ENCODE data around the gene TJP3.
A peak's percentile ranks its signal among the peaks of the same experiment; 100 is the strongest.

The TJP3 gene

GRCh38 chr19:3670796-3671679, 37.1 kb upstream of the TJP3 start:
- DNase-seq (ENCODE audit: low read depth in 1 of 2, low spot score in 1 of 2): peak in 1 of 2 donors; percentile 21

GRCh38 chr19:3671680-3672574, 36.3 kb upstream of the TJP3 start:
- no peak for DNase-seq (ENCODE audit: low read depth in 1 of 2, low spot score in 1 of 2)

GRCh38 chr19:3672575-3672948, 35.6 kb upstream of the TJP3 start:
- no peak for DNase-seq (ENCODE audit: low read depth in 1 of 2, low spot score in 1 of 2)

DNA sequence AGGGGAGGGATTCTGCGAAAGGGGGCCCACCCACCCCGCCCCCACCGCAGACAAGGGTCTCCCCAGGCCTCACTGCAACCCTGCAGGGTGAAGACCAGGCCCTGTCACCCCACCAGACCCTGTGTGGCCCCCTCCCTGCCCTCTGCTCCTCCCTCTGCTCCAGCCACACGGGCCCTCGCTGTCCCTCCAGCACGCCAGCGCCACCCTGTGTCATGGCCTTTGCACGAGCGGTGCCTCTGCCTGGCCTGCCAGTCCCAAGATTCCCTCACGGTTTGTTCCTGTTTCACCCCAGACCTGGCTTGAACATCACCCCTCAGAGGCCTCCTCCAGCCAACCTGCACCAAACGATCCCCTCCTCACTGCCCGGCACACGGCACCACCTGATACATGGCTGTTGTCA, 35.2 kb upstream of the TJP3 start:
- no peak for DNase-seq (ENCODE audit: low read depth in 1 of 2, low spot score in 1 of 2)

DNA sequence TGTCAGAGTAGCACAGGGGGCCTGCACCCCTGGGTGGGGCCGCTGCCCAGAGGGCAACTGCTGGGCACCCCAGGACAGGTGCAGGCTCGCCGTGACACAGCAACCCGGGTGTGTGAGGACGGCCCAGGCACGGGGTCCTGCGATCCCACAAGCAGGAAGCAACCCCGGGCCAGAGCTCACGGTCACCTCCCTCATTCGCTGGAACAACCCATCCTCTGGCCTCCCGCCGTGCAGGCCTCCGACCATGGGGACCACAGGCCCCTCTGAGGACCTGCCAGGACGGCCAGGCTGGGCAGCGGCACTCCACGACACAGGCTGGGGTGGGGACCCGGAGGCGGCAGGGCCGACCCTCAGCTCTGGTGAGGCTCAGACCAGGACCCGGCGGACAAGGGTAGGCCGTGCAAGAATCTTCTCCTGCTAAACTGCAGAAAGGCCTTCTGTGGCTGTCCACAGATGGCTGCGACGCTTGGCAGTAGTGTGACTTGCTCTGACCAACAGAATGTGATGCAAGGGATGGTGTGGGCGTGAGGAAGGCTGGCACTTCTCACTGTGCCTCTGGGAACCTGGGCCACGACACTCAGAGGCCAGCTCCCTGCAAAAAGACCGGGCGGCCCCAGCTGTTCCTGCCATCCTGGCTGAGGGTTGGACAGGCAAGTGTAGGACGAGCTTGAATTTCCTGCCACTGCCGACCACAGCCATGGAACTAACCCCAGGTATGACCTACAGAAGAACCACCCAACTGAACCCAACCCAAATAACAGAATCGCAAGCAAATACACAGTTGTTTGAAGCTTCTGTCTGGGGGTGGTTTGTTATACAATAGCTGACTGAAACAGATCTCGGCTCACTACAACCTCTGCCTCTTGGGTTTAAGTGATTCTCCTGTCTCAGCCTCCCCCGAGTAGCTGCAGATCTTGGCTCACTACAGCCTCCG, 34.4 kb upstream of the TJP3 start:
- DNase-seq (ENCODE audit: low read depth in 1 of 2, low spot score in 1 of 2): no peak

GRCh38 chr19:3674784-3675543, 33.2 kb upstream of the TJP3 start:
- no peak for DNase-seq (ENCODE audit: low read depth in 1 of 2, low spot score in 1 of 2)

DNA sequence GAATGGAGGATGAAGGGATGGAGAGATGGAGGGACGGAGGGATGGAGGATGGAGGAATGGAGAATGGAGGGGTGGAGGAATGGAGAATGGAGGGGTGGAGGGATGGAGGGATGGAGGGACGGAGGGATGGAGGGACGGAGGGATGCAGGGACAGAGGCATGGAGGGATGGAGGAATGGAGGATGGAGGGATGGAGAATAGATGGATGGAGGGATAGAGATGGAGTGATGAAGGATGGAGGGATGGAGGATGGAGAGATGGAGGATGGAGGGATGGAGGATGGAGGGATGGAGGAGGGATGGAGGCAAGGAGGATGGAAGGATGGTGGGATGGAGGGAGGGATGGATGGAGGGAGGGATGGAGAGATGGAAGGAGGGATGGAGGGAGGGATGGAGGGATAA, 30.0 kb upstream of the TJP3 start:
- no peak for DNase-seq (ENCODE audit: low read depth in 1 of 2, low spot score in 1 of 2)

- no peak for DNase-seq (ENCODE audit: low read depth in 1 of 2, low spot score in 1 of 2)
Observed at GRCh38 chr19:3679138-3679537, 29.0 kb upstream of the TJP3 start.

GRCh38 chr19:3679581-3679980, 28.6 kb upstream of the TJP3 start:
- DNase-seq (ENCODE audit: low read depth in 1 of 2, low spot score in 1 of 2): no peak

GRCh38 chr19:3680939-3681338, 27.2 kb upstream of the TJP3 start:
- DNase-seq (ENCODE audit: low read depth in 1 of 2, low spot score in 1 of 2): no peak

GRCh38 chr19:3682286-3682685, 25.9 kb upstream of the TJP3 start:
- DNase-seq (ENCODE audit: low read depth in 1 of 2, low spot score in 1 of 2): no peak

DNA sequence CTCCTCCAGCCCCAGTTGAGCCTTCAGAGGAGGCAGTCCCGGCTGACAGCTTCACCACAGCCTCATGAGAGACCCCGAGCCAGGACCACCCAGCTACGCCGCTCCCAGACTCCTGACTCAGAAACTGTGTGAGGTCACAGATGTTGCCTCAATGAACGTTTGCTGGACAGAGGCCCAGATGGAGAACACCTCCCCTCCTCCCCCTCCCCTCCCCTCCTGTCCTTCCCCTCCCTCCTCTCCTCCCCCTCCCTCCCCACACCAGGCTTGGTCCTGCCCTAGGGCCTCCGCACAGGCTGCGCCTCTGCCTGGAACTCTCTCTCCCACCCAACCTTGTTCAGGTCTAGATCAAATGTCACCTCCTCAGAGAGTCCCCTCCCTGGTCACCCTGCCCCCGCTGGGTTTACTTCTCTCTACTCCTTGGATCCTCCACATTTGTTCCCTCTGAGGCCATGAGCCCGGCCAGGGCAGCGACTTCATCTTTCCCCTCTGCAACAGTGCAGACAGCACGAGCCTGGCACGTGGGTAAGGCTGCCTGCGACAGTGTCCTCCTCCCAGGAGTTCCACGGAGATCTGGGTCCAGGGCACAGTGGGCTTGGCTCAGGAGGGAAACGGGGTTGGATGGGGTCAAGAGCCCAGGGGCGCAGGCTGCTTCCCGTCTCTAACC, 25.3 kb upstream of the TJP3 start:
- DNase-seq (ENCODE audit: low read depth in 1 of 2, low spot score in 1 of 2): no peak

GRCh38 chr19:3683405-3684053, 24.7 kb upstream of the TJP3 start:
- no peak for DNase-seq (ENCODE audit: low read depth in 1 of 2, low spot score in 1 of 2)

DNA sequence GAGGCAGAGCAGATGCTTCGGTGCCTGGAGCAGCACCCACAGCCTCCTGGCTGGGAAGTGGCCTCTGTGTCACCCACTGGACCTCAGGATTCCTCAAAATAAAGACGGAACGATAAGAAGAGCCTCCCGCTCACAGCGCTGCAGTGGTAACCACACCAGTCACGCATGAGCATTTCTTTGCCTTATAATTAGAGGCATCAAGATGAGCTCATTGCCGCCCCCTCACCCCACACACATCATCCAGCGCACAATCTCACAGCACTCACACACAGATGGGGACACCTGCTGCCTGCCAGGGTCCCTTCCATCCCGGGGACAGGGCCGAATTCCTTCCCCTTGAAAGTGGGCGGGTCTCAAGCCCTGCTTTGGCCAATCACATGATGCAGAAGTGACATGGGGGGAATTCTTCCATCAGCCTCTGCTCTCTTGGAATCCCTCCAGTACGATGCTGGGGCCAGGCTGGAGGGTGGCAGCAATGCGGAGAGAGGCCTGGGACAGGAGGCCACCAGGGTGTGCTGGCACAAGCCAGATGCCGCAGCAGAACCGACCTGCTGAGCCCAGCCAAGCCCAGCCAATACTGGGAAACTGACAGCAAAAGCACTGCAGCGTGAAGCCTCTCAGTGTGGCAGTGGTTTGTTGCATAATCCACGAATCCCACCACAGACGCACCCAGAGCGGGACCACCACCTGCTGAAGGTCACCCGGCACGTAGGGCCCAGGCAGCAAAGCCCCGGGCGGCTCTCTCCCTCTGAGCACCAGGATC, 23.9 kb upstream of the TJP3 start:
- DNase-seq (ENCODE audit: low read depth in 1 of 2, low spot score in 1 of 2): no peak

DNA sequence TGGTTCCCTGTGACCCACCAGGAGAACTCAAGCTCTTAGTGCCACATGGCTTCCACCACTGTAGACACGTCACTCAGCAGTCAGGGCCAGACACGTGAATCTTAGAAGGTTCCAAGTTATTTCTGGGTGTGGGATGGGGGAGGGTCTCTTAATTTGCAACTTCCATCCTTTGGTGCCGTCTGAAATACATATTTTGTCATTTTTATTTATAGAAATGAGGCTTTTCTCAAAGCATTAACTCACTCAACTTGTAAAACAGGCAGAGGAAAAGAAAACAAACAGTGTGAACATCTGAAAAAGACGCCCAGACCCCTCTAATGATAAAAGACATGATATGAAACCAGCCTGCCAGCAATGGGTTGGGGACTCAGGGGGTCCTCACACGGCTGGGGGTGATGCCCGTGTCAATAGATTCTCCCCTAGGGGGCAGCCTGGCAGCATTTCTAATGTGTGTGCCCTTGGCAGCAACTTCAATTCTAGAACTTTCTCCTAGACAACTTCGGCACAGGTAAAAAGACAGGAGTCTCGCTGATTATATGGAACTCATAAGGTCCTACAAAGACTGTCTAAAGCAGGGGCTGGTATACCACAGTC, 23.3 kb upstream of the TJP3 start:
- DNase-seq (ENCODE audit: low read depth in 1 of 2, low spot score in 1 of 2): no peak

- no peak for DNase-seq (ENCODE audit: low read depth in 1 of 2, low spot score in 1 of 2)
Observed at GRCh38 chr19:3687393-3687773, 20.8 kb upstream of the TJP3 start.

- DNase-seq (ENCODE audit: low read depth in 1 of 2, low spot score in 1 of 2): no peak
Observed at GRCh38 chr19:3687774-3688706, 20.1 kb upstream of the TJP3 start.

Measured in stimulated activated CD4-positive, alpha-beta T cell treated with anti-CD3 and anti-CD28 coated beads, Interleukin-15, amount 100 ng/mL, for 1 hour (primary cell).